Measurements from ENCODE around the gene NBL1.

The NBL1 gene

GRCh38 chr1:19645411-19646251 lies 1.5 kb downstream of the NBL1 start:
- no peak for DNase-seq (ENCODE audit: low read depth, low spot score)

GRCh38 chr1:19646377-19647319 lies 2.5 kb downstream of the NBL1 start:
- DNase-seq (ENCODE audit: low read depth, low spot score) = no peak

GRCh38 chr1:19647643-19648042 lies 3.5 kb downstream of the NBL1 start:
- no peak for DNase-seq (ENCODE audit: low read depth, low spot score)

- no peak for DNase-seq (ENCODE audit: low read depth, low spot score)
These were observed 4.1 kb downstream of the NBL1 start for GRCh38 chr1:19648239-19648638.

- no peak for DNase-seq (ENCODE audit: low read depth, low spot score)
These were observed 4.6 kb downstream of the NBL1 start for GRCh38 chr1:19648689-19649088.

- no peak for DNase-seq (ENCODE audit: low read depth, low spot score)
These were observed 6.5 kb downstream of the NBL1 start for GRCh38 chr1:19650416-19651140.

- DNase-seq (ENCODE audit: low read depth, low spot score) = no peak
These were observed 7.1 kb downstream of the NBL1 start for GRCh38 chr1:19651141-19651737.

- no peak for DNase-seq (ENCODE audit: low read depth, low spot score)
These were observed 10.3 kb downstream of the NBL1 start for GRCh38 chr1:19654386-19654785.

GRCh38 chr1:19654886-19655717 lies 11.0 kb downstream of the NBL1 start:
- no peak for DNase-seq (ENCODE audit: low read depth, low spot score)

- DNase-seq (ENCODE audit: low read depth, low spot score) = no peak
These were observed 11.6 kb downstream of the NBL1 start for GRCh38 chr1:19655718-19656080.

GRCh38 chr1:19656134-19656779 lies 12.1 kb downstream of the NBL1 start:
- no peak for DNase-seq (ENCODE audit: low read depth, low spot score)

- no peak for DNase-seq (ENCODE audit: low read depth, low spot score)
These were observed 12.8 kb downstream of the NBL1 start for GRCh38 chr1:19656780-19657466.

- DNase-seq (ENCODE audit: low read depth, low spot score) = no peak
These were observed 13.4 kb downstream of the NBL1 start for GRCh38 chr1:19657511-19657910.

- DNase-seq (ENCODE audit: low read depth, low spot score) = no peak
These were observed 14.1 kb downstream of the NBL1 start for GRCh38 chr1:19658186-19658585.

GRCh38 chr1:19661721-19662228 lies 17.7 kb downstream of the NBL1 start:
- no peak for DNase-seq (ENCODE audit: low read depth, low spot score)

GRCh38 chr1:19662313-19662712 lies 18.2 kb downstream of the NBL1 start:
- no peak for DNase-seq (ENCODE audit: low read depth, low spot score)

- no peak for DNase-seq (ENCODE audit: low read depth, low spot score)
These were observed 20.5 kb downstream of the NBL1 start, which contains the start of gene HTR6 for GRCh38 chr1:19664453-19665185. Gene HTR6, plus strand, starts transcription at chr1:19664875. Its CDS starts 879 bp downstream, at chr1:19665754.

GRCh38 chr1:19665186-19665495 lies 21.0 kb downstream of the NBL1 start:
- DNase-seq (ENCODE audit: low read depth, low spot score) = no peak

All from brain pericyte (primary cell).